GM19397 (cell line): Measurements from ENCODE around the gene NOP53.
"Not testable (repeated sequence)": the region's sequence is repeated elsewhere in the genome, so short reads cannot be mapped to it uniquely, and the experiment has no call there.

Experiments used
- ATAC-seq: cut with Tn5 transposase; IDR thresholded peaks from one replicate; pipeline ENCODE4 v1.9.1; 2021; ENCODE audit warnings: mild to moderate bottlenecking, moderate library complexity; ENCODE audit not compliant: unreplicated experiment

NOP53 gene

DNA sequence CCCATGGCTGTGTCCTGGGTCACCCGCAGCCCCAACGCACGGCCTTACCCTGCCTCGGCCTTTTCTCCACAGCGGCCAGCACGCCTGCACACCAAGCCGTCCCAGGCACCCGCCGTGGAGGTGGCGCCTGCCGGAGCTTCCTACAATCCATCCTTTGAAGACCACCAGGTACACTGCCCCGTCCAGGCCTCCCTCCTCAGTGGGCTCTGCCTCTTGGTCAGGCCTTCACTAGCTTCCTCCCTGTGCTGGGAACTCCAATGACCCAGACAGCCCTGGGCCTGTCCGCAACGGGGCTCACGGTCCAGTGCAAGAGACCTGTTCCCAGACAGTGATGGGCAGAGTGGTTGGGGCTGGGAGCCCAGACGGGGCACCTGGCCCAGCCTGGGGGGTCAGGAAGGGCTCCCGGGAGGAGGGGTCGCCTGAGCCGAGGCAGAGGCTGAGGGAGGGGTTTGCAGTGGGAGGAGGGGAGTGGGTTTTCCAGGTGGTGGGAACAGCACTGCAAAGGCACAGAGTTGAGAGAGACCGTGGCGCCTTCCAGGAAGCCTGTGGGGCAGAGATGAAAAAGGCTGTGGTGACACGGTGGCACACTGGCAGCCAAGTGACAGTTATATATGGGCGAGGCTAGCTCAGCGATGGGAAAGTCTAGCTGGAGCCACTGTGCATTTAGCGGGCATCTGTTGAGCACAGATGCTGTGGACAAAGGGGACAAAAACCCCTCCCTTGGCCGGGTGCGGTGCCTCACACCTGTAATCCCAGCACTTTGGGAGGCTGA lies 7.3 kb downstream of the NOP53 start:
- no peak for ATAC-seq

DNA sequence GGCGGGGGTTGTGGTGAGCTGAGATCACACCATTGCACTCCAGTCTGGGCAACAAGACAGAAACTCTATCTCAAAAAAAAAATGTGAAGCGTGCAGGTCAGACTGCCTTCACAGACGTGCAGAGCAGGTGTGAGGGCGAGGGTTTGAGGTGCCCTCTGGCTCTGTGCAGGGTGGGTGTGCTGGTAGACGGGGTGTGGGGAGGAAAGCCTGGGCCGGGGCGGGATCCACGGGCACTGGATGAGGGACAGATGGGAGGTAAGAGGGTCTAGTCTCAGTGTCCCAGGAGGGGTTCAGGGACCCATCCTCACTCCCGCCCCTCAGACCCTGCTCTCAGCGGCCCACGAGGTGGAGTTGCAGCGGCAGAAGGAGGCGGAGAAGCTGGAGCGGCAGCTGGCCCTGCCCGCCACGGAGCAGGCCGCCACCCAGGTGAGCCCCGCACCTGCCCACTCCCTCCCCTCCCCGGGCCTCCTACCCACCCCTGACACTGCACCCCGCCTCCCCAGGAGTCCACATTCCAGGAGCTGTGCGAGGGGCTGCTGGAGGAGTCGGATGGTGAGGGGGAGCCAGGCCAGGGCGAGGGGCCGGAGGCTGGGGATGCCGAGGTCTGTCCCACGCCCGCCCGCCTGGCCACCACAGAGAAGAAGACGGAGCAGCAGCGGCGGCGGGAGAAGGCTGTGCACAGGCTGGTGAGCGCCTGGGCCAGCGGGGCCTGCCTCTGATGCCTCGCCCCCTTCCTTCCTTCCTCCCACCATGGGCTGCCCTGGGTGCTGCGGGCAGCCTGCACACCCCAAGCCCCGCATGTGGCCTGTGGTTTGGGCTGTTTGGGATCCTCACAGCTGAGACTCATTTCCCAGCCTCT lies 9.1 kb downstream of the NOP53 start:
- ATAC-seq, result no peak

DNA sequence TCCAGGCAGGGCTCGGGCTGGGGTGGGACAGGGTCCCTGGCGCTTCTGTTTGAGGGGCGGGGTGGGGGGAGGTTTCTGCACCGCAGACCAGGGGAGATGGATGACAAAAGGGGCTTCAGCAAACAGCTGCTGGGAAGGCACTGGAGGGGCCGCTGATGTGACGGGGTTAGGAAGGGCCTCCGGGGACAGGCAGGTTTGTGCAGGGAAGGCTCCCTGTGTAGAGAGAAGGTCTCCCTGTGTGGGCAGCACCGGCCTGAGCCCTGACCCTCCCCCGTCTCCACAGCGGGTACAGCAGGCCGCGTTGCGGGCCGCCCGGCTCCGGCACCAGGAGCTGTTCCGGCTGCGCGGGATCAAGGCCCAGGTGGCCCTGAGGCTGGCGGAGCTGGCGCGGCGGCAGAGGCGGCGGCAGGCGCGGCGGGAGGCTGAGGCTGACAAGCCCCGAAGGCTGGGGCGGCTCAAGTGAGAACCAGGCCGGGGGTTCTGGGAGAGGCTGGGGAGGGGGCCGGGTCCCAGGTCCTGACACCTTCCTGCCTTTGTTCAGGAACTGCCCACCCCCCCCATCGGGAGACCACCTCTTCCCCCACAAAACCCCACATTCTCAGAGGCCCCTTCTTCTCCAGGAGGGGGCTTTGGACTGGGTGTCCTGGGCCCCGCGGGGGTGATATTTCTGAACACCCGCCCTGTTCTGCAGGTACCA lies 9.9 kb downstream of the NOP53 start:
- ATAC-seq, result no peak

DNA sequence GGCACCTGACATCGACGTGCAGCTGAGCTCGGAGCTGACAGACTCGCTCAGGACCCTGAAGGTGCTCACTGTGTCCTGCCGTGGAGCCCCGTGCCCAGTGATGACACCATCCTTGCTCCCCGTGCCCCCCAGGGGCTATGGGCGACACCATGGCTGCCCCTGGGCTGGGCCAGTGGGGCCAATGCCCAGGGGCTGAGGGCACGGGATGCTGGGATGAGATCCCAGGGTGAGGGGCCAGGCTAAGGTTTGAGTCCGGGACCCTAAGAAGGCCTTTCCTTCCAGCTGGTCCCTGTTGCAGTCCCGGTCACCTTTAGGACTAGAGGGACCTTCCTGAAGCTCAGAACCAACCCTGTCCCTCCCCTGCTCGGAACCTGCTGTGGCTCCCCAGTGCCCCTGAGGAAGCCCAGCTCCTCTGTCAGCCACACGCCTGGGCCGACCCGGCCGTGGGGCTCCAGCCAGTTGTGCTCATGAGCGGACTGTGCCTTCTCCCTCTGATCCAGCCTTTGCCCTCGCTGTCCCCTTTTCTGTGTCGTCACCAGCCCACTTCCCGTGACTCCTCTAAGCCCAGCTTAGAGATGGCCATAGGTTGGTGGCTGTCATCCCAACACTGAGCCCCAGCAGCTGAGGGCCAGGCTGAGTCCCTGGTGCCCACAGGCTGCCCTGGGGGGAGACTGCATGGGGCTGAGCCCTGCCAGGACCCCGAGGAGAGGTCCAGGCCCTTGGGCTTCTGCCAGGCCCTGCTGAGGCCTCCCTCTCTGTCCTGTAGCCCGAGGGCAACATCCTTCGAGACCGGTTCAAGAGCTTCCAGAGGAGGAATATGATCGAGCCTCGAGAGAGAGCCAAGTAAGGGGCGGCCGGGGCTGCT lies 10.6 kb downstream of the NOP53 start:
- no peak for ATAC-seq

DNA sequence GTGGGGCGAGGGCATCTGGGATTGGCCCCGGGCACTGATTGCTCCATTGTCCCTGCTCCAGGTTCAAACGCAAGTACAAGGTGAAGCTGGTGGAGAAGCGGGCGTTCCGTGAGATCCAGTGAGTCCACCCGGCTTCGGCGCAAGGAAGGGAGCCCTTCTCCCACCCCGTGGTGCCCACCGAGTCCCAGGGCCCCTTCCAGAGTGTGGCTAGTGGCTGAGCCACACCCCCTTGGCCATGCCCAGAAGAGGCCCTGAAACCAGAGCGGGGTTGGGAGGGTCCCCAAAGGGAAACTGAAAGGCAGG lies 11.2 kb downstream of the NOP53 start:
- no peak for ATAC-seq

DNA sequence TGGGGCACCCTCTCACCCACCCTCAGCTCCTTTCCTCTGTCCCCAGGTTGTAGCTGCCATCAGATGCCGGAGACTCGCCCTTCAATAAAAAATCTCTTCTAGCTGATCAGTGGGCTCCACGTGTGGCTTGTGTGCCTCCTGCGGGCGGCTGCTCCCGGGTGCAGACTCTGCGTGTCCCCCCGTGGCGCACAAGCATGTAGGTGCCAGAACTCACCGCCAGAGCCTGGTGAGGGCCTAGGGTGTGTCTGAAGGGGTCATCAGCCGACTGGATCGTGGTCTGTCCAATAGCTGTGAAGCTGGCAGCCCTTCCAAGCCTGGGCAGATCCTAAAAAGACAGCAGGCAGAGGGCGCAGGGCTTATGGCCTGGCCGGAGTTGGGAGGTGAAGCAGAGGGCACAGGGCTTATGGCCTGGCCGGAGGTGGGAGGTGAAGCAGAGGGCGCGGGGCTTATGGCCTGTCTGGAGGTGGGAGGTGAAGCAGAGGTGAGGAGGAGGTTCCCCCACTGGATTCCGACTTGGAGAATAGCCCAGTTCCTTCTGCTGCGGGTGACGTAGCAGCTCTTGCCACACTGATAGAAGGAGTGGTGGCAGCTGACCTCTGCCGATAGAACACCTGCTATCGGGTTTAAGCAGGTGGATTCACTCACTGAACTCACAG lies 11.7 kb downstream of the NOP53 start:
- ATAC-seq, result no peak

DNA sequence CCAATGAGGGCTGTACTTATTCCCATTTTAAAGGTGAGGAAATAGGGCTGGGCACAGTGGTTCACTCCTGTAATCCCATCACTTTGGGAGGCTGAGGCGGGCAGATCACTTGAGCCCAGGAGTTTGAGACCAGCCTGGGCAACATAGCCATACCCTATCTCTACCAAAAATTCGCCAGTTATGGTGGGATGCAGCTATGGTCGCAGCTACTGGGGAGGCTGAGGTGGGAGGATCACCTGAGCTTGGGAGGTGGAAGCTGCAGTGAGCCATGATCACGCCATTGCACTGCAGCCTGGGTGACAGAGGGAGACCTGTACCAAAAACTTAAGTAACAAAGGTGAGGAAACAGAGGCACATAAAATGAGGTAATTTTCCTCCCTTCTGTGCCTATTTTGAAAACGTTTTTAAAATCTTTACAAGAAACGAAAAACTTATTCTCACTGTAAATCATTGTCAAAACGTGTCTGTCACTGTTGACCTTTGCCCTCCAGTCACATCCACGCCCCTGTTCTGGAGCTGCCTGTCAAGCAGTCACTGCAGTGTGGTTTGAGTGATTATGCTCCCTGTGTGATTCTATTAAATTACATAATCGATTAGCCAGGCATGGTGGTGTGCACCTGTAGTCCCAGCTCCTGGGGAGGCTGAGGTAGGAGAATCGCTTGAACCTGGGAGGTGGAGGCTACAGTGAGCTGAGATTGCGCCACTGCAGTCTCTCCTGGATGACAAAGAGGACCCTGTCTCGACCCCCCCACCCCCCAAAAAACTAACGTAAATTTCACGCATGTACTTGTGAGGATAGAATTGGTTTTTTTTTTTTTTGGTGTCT lies 12.5 kb downstream of the NOP53 start:
- no peak for ATAC-seq

DNA sequence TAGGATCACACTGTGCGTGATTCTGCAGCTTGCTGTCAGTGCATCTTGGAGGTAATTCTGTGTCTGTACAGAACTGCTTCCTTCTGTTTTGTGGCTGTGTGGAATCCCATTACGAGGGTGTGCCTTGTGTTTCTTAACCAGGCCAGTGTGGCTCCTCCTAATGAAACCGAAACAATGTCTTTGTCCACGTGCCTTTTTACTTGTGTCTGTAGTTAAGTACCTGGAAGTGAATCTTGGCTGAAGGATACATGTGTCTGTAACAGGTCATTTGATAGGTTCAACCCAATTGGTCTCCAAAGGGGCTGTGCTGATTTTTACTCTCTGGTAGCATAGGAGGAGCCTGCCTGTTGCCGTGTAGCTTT lies 13.1 kb downstream of the NOP53 start:
- ATAC-seq, result no peak

DNA sequence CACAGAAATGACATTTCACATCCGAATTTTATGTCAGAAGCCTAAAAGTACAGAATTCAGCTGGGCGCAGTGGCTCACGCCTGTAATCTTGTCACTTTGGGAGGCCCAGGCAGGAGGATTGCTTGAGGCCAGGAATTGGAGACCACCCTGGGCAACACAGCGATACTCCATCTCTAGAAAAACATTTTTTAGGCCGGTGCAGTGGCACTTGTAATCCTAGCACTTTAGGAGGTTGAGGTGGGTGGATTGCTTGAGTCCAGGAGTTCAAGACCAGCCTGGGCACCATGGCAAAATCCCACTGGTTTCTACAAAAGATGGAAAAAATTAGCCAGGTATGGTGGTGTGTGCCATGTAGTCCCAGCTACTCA lies 15.3 kb downstream of the NOP53 start:
- ATAC-seq, result no peak

DNA sequence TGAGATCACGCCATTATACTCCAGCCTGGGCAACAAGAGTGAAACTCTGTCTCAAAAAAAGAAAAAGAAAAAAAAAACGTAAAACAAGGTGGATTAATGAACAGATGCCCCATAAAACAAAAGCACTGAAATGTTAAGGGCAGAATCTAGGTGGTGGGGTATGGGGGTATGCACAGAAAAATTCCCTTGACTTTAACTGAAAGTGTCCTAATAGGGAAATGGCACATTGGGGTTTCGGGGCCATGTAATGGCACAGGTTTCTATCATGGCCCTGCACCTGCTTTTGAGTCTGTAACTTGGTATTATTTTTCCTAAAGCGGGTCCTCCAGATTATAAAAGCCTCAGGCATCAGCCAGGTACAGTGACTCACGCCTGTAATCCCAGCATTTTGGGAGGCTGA lies 16.2 kb downstream of the NOP53 start:
- no peak for ATAC-seq

DNA sequence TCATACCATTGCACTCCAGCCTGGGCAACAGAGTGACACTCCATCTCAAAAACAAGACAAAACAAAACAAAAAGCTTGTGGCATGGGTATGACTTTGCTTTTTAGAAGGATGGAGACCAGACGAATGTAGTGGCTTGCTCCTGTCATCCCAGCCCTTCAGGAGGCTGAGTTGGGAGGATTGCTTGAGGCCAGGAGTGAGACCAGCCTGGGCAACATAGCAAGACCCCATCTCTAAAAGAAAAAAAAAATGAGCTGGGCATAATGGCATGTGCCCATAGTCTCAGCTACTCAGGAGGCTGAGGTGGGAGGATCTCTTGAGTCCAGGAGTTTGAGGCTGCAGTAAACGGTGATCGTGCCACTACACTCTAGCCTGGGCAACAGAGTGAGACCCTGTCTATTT lies 16.8 kb downstream of the NOP53 start:
- ATAC-seq, result no peak

DNA sequence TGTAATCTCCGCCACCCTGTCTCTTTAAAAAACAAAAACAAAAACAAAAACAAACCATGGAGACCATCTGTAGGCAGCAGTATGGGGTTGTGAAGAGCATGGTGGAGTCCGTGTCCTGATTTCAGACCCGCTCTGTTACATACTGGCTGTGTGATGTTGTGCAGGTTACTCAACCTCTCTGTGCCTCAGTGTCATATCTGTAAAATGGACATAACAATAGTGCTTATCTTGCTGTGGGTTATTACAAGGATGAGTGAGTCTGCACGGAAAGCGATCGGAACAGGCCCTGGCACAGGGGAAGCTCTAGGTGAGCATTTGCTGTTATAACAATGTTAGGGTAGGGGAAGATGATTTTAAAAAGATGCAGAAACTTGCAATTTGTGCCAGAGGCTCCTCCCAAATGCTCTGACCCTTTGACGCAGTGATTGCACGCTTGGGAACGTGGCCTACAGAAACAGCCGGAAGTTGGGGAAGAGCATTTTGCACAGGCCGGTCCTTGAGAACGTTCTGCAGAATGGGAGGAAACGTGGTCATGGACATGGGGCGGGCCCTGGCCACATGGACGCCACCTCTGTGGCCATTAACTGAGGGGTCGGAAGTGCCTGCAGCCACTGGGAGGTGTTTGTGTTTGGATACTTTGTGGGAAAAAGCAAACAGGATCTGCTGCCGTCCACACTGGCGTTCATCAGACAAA lies 17.4 kb downstream of the NOP53 start:
- no peak for ATAC-seq

DNA sequence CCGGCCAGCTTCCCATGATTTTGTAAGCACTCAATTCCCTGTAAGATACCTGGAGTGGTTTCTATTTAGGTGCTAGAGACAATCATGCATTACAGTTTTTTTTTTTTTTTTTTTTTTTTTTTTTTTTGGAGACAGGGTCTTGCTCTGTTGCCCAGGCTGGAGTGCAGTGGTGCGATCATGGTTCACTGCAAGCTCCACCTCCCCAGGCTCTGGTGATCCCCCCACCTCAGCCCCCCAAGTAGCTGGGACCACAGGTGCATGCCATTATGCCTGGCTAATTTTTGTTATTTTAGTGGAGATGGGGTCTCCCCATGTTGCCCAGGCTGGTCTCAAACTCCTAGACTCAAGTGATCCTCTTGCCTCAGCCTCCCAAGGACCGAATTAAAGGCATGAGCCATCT lies 19.4 kb downstream of the NOP53 start:
- not testable (repeated sequence) for ATAC-seq

DNA sequence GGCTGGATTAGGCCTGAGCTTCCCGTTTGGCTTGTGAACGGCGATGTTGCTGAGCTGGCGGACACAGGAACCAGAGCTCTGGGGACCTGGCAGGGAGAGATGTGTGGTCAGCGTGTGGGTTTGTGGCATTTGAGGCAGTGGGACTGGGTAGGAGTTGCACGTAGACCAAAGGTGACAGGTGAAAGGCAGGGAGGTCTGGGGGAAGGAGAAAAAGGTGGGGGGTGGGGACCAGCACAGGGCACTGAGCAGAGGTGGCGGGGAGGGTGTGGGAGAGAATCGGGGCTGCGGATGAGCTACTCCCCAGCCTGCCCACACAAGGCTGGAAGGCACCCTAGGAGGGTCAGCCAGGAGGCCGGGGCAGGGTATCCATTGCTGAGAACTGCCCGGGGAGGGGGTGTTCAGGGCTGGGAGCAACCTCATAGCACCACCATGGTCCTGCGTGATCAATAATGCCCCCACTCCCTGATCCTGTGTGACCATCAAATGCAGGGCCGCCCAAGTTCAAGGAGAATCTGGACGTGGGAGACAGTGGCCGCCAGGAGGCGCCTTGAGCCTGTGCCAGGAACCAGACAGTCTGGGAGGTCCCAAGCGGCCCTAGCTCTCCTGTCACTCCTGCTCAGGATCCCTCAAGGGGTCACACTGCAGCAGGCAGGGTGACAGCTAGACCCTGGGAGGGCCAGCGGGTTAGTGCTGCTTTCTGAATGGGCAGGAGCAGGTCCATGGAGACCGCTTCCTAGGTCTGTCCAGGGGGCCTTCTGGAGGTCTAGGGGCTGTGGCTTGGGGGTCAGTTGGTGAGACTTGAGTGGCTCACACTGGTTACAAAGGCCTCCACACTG lies 20.4 kb downstream of the NOP53 start:
- ATAC-seq, result no peak

DNA sequence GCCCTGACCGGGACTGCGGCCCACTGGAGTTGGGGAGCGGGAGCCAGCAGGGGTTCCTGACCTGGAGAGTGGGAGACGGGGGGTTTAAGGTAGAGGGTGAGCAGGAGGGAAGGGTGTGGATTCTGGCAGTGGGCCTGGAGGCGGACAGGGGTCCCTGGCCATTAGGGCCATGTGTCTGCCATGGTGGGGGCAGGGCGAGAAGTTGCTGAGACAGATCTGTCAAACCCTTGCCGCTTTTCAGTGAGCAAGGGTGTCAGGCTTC lies 20.9 kb downstream of the NOP53 start:
- ATAC-seq, result no peak

DNA sequence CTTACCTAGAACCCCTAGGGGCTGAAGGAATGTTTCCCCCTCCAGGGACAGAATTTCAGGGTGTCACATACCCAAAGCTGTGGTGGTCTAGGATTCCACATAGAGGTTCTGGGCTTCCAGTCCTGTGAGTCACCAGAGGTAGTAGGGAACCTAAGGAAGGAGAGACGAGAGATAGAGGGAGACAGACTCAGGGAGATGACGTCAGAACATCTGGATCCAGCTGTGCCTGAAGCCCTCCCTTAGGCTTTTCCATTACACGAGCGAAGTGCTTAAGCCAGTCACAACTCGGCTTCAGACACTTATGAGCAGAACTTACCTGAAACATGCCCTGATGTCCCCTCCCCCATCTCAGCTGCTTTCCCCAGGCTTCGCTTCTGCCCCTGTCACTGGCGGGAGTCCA lies 21.3 kb downstream of the NOP53 start:
- no peak for ATAC-seq

DNA sequence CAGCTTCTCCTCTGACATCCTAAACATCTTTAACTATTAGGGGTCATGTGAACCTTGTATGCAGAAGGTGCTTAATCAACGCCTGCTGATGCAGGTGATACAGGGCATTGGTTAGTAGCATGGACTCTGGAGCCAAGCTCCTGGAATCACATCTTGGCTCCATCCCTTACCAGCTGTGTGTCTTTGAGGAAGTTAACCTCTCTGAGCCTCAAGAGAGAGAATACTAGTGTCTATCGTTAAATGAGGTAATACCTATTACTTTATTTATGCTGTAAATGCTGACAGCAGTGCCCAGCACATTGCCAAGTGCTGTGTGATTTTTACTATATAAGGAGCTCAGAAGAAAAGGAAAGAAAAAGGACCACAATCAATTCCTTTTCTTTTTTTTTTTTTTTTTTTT lies 22.0 kb downstream of the NOP53 start:
- no peak for ATAC-seq

DNA sequence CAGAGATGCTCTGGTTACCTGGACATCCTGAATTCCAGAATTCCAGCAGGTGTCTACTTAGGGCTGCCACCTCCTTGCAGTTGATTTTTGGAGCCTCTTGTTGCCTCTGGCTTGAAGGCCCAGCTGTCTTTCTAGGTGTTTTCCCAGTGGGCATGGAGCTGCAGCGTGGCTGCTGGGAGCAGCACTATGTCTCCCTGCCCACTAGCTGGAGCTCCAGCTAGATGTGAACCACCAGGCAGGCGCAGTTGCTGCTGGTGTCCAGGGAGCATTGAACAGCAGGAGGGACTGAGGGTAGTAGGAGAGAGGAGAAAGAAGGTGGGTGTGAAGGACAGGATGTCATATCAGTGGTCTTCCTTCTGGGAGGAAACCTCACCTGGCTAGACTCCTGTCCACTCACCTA lies 23.3 kb downstream of the NOP53 start:
- ATAC-seq, result no peak

DNA sequence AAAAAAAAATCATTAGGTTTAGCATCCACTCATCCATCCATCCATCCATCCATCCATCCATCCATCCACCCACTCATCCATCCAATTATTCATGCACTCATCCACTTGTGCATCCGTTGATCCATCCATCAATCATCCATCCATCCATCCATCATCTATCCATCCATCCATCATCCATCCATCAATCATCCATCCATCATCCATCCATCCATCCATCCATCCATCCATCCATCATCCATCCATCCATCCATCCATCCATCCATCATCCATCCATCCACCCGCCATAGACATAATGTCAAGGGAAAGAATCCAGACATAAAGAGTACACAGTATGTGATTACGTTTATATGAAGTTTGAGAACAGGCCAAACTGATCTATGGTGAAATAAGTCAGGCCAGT lies 24.2 kb downstream of the NOP53 start:
- ATAC-seq, result no peak
